IPS DF 4.7 (cell line): Measurements from ENCODE around the gene YARS1.

Experiments
- DNase-seq: peaks from one replicate; pipeline ENCODE4 v3.0.0-alpha.2; 2013; ENCODE audit warnings: low spot score; ENCODE audit errors: extremely low read depth

The YARS1 gene

GRCh38 chr1:32746130-32746529 lies 71.0 kb downstream of the YARS1 start:
- DNase-seq: no peak

GRCh38 chr1:32744071-32744425 lies 73.1 kb downstream of the YARS1 start:
- DNase-seq: no peak

DNA sequence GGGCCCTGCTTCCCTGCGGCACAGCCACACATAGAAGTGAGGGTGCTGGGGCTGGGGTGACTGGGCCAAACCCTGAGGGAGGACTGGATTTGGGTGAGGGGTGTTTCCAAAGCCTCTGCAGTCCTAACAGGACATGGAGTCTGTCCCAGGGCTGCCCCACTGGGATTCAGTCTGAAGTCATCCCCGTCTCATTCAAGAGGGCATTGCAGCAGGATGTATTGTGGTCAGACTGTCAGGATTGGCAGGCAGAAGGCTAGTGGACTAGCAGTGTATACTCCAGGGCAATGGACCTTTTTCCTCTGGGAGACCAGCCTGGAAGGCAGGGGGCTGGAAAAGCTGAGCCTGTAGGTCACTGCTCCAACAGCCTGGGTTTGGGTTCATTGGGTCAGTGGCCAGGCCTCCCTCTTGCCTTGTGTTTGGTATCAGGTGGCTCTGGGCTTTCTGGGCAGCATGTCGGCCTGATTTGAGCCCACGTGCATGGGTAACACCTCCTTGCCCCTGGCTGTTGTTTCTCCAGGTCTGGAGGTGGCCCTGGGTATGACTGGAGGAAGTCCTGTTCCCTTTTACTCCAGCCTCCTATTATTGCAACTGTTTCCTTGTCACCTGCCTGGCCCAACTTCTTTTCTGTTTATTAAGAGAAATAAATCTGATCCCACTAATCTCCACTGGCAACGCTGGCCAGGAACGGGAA lies 73.6 kb downstream of the YARS1 start:
- no peak for DNase-seq

DNA sequence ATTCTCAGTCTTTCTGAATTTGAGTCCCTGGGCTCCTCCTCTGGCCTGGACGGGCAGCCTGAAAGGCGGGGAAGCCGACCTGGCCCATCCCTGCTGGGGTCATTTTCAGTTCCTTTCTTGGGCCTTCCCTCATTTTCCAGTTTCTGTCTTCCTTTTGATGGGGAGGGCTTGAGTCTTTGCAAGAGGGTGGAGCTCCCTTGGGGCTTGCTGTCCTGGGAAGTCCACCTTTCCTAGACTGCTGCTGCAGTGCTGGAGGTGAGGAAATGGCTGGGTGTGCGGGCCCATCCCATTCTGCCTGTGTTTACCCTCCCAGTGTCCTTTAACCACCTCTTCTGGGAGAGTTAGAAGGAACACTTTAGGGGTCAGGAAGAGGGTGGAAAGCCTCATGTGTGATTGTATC lies 74.2 kb downstream of the YARS1 start:
- no peak for DNase-seq

GRCh38 chr1:32742199-32742947 lies 74.8 kb downstream of the YARS1 start:
- no peak for DNase-seq

DNA sequence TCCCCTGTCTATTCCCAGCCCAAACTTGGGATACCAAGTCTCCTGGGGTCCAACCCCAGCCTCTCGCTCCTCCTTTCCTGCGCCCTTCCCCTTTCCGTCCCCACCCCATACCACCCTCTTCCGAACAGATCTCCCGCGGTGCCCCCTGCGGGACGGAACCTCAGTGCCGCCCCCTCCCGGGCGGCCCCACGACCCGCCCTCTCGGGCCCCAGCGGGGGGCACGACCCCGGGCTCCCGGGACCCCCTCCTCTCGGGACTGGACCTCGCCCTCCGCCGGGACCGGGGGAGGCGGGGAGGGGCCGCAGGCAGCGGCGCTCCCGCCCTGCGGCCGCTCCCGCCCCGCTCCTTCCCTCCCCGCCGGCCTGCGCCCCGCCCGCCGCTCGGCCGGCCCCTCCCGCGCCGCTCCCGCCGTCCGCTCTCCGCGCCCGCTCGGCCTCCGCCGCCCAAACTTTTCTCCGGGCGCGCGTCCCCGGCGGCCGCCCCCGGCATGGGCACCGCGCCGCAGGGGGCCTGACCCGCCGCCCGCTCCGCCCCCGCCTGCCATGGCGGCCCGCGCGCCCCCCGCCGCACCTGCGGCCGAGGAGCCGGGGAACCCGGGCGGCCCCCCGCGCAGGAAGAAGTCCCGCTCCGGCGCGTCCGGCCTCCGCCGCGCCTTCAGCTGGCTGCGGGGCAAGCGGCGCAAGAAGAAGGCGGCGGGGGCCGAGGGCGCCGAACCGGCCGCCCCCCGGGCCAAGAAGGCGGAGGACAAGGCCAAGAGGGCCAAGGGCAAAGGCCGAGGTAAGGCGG lies 75.6 kb downstream of the YARS1 start:
- no peak for DNase-seq

GRCh38 chr1:32741059-32741412 lies 76.1 kb downstream of the YARS1 start:
- DNase-seq: no peak

- DNase-seq: peak; percentile 94
These were observed 80.1 kb downstream of the YARS1 start for GRCh38 chr1:32736812-32737791.

DNA sequence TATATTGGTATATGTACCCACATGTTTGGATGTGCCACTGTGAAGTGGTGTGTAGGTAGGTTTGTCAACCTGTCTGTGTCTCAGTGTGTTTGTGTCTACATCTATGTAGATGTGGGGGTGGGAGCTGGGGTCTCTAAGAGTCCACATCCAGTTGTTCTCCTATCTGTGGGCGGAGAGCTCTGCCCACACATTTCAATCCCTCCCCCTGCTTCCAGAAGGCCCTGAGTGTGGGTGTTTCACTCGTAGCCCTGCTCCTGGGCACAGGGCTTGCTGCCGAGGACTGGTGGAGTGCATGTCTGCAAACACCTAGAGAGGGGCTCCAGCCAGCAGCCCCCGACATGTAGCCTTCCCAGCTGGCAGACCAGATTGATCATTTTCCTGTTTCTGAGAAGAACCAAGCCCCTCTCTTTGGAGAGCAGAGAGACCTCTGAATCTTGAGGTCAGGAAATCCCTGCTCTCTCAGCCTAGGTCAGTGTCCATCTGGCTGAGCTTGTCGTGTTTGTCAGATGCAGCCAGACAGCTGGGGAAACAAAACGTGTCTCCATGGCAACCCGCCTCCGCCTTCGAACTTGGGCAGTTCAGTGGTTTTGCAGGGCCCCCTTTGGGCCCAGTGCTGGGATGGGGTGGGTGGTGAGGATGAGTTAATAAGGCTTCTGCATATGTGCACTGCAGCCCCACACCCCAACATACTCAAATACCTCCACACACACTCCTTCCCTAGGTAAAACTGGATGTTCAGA lies 83.4 kb downstream of the YARS1 start:
- no peak for DNase-seq

GRCh38 chr1:32729254-32730046 lies 87.7 kb downstream of the YARS1 start:
- no peak for DNase-seq

GRCh38 chr1:32728413-32729077 lies 88.6 kb downstream of the YARS1 start:
- DNase-seq: no peak

- DNase-seq: no peak
These were observed 89.3 kb downstream of the YARS1 start for GRCh38 chr1:32727876-32728275.

DNA sequence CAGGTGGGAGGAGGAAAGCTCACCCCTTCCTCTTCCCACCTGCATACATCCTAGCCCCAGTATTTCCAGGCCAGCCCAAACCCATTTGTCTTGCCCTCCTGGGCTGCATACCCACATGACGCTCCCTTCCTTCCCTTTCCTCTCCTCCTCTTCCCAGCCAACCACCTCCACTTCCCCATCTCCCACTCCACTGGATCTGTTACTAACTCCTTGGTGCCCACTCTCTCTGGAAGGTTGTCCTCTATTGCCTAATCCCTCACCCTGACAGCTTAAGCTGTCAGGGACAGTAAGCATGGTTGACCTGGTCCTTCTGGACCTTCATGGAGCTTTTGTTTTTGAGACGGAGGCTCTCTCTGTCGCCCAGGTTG lies 91.6 kb downstream of the YARS1 start:
- no peak for DNase-seq
